Right atrium auricular region (tissue), 2 donors: ENCODE results near the gene AZI2. TPM values are rescaled to one million over a fixed set of nuclear protein-coding genes. Genes with fewer than 3 reads are reported as not detected.

Experiments used
- DNase-seq: peaks from one replicate; pipeline ENCODE4 v3.0.0-alpha.2; 2019; ENCODE audit warnings: low spot score
- H3K27ac ChIP-seq, 2 donors: fragments of 200-600 bp; sonication (generic); 1 replicate in 1 of 2; 2 replicates in 1 of 2; pipeline ENCODE4 v1.5.1; 2016 to 2019
- H3K27me3 ChIP-seq, 2 donors: fragments of 200-600 bp; sonication (generic); one replicate each; pipeline versions ENCODE4 v1.5.1 to v1.6.0; 2017 to 2019
- H3K36me3 ChIP-seq: fragments of 200-600 bp; sonication (generic); one replicate; pipeline ENCODE4 v1.5.1; 2016
- H3K4me1 ChIP-seq, 2 donors: fragments of 200-600 bp; sonication (generic); one replicate each; pipeline versions ENCODE4 v1.5.1 to v1.6.0; 2017 to 2019
- H3K4me3 ChIP-seq, 2 donors: fragments of 200-600 bp; sonication (generic); 1 replicate in 1 of 2; 2 replicates in 1 of 2; pipeline ENCODE4 v1.5.1; 2017 to 2019; ENCODE audit warnings: mild to moderate bottlenecking in 1 of 2, moderate library complexity in 1 of 2
- H3K9me3 ChIP-seq, 2 donors: fragments of 200-600 bp; sonication (generic); one replicate each; pipeline ENCODE4 v1.5.1; 2019
- total RNA-seq, 2 donors: library from RNA; depleted of rRNA; stranded (reverse); fragments of >200 nt; gene quantifications; one replicate each; pipeline ENCODE4 v1.1.0, GENCODE V29; 2016
- TF ChIP-seq, protein P1 (sequence below), 2 donors: fragments of 200-600 bp; sonication (generic); IDR thresholded peaks; one replicate each; pipeline ENCODE4 v1.5.1; 2019; ENCODE audit warnings: antibody characterized with exemption in 2 of 2

AZI2 gene, protein sequence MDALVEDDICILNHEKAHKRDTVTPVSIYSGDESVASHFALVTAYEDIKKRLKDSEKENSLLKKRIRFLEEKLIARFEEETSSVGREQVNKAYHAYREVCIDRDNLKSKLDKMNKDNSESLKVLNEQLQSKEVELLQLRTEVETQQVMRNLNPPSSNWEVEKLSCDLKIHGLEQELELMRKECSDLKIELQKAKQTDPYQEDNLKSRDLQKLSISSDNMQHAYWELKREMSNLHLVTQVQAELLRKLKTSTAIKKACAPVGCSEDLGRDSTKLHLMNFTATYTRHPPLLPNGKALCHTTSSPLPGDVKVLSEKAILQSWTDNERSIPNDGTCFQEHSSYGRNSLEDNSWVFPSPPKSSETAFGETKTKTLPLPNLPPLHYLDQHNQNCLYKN
- total RNA-seq, result 10 to 100 TPM; 21.8 to 49.2 TPM

DNA sequence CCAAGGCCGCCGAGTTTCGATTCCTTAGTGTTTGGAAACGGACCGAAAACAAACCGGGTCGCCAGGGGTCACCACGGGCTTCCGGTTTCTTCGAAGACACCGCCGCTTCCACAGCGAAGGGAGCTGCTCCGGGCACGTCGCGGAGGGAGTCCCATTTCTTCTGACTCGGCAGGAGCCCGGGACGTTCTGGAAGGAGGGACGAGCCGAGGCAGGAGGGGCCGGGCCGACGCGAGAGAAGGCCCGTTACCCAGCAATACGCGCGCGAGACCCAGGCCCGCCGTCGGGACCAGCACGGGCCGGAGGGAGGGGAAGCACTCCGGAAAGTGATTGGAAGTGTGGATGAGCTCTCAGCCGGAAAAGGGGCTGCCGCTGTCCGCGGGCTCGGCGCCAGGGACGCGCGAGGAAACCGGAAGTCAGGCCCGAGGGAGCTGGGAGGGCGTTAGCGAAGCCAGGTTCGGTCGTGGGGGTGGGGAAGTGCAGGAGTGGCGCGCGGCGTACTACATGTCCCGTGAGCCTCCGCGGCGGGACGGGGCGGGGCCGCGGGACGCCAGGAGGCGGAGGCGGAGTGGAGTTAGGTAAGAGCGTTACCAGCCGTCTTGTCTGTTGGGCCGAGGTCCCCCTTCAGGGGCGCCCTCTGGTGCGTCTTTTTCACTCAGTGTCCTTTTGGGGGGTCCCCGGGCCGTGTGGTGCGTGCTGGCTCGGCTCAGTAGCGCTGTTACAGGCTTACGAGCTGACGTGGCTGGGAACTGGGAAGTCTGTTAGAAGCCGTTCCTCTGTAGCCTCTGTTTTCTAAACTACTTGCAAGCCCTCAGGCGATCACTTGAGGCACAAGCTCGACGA, at the start of gene AZI2, which contains the start of gene ZCWPW2:
Gene AZI2, minus strand, starts transcription at position 196 of the 840 bp plus-strand sequence. CDS start 8,207 bp downstream, outside the sequence.
Gene ZCWPW2, plus strand, starts transcription at position 93 of the 840 bp plus-strand sequence. CDS start 64,348 bp downstream, outside the sequence.
- Histone ChIP-seq H3K9me3 (peaks cover 0 to 7% of the 10 kb centered on the region in 2 donors), H3K36me3 (peaks cover 8% of the 10 kb centered on the region), H3K4me1 (peaks cover 0 to 56% of the 10 kb centered on the region in 2 donors), H3K4me3 (peak within 1 kb of the TSS; percentile 70 to 79), H3K27me3 (no peaks in the 10 kb centered on the region), H3K27ac (peak within 1 kb of the TSS; percentile 98)
- peak; percentile 95 for DNase-seq
- TF ChIP-seq, protein P1, sequence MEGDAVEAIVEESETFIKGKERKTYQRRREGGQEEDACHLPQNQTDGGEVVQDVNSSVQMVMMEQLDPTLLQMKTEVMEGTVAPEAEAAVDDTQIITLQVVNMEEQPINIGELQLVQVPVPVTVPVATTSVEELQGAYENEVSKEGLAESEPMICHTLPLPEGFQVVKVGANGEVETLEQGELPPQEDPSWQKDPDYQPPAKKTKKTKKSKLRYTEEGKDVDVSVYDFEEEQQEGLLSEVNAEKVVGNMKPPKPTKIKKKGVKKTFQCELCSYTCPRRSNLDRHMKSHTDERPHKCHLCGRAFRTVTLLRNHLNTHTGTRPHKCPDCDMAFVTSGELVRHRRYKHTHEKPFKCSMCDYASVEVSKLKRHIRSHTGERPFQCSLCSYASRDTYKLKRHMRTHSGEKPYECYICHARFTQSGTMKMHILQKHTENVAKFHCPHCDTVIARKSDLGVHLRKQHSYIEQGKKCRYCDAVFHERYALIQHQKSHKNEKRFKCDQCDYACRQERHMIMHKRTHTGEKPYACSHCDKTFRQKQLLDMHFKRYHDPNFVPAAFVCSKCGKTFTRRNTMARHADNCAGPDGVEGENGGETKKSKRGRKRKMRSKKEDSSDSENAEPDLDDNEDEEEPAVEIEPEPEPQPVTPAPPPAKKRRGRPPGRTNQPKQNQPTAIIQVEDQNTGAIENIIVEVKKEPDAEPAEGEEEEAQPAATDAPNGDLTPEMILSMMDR (IDR thresholded peaks at IDR 0.05), result peak in 1 of 2 donors; percentile 35

DNA sequence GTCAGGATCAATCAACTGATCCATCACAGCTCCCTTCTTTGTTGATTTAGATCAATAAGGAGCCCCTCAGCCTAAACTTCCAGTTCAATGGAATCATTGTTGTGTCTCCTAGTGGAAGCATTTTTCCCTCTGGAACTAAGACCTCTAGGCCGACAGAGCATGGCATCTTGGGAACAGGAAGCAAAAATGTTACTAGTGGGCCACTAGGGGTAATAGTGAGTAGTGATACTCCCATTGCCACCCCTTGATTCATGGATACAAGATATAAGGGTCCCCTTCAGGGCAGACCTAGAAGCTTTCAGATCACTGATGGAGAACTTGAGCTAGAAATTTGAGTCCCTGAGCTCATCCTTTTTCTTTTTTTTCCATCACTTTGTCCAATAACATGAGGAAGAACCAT, 40.4 kb upstream of the AZI2 start:
- Histone ChIP-seq H3K27ac (no peak overlapping the region), H3K4me3 (no peak overlapping the region), H3K27me3 (no peaks in the 10 kb centered on the region), H3K9me3 (peaks cover 0 to 22% of the 10 kb centered on the region in 2 donors), H3K36me3 (no peaks in the 10 kb centered on the region), H3K4me1 (no peaks in the 10 kb centered on the region)
- DNase-seq, result no peak
- TF ChIP-seq, protein P1 (IDR thresholded peaks at IDR 0.05), result no peak

DNA sequence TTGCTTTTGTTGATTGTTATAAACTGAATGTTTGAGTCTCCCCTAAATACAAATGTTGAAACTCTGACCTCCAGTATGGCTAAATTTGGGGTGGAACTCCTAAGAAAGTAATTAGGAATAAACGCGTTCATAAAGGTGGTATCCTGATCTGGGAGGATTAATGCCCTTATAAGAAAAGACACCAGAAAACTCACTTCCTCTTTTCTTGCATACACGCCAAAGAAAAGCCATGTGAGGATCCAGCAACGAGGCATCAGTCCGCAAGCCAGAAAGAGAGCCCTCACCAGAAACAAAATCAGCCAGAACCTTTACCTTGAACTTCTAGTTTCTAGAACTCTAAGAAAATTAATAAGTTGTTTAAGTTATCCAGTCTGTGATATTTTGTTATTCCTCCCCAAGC, 37.4 kb upstream of the AZI2 start:
- Histone ChIP-seq H3K36me3 (no peaks in the 10 kb centered on the region), H3K27me3 (no peaks in the 10 kb centered on the region), H3K4me3 (no peak overlapping the region), H3K27ac (no peak overlapping the region), H3K4me1 (no peaks in the 10 kb centered on the region), H3K9me3 (no peaks in the 10 kb centered on the region)
- TF ChIP-seq, protein P1 (IDR thresholded peaks at IDR 0.05), result no peak
- DNase-seq, result no peak

DNA sequence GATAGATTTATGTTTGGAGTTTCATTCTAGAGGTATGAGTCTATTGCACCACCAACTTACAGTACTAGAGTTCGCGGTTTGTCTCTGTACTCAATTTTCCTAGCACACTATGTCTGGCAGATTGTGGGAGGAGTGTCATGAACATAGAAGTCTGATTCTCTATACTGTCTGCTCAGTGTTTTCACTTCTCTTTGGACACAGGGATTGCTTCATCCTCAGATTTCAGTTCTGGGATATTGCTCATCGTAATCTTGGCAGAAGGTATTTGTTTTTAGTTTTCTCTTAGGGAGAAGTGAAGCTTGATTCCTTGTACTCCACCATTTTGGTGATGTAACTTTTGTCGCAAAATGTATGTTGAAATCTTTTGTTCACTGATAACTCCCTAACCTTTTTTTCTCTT, 27.8 kb upstream of the AZI2 start:
- Histone ChIP-seq H3K9me3 (no peaks in the 10 kb centered on the region), H3K27ac (no peak overlapping the region)

DNA sequence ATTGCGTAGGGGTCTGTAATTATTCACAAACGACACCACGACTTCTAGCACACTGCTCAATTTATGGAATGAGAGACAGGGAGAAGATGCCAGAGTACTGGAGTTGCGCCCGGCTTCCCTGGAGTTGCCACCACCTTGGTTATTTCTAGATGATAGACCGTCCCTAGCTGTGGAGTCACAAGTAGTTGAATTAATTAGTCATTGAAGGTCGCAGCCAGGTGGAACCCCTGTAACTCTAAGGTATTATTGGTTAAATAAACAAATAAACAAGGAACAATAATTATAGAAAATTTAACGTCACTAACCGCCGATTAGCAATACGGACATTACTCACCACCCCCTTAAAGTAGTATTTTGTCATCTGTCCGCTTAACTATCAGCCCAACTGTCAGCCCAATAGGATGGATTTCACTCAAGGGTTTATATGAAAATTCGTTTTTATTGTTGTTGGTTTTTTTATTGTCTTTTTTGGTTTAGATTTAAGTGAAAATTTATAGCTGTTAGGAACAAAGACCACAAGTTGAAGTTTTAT, 911 bp upstream of the AZI2 start:
- Histone ChIP-seq H3K4me3 (peak overlapping the region; percentile 70 to 79), H3K36me3 (peaks cover 9% of the 10 kb centered on the region), H3K27me3 (no peaks in the 10 kb centered on the region), H3K9me3 (peaks cover 0 to 9% of the 10 kb centered on the region in 2 donors), H3K4me1 (peaks cover 0 to 49% of the 10 kb centered on the region in 2 donors), H3K27ac (peak overlapping the region; percentile 98)
- no peak for DNase-seq
- TF ChIP-seq, protein P1 (IDR thresholded peaks at IDR 0.05), result peak in 1 of 2 donors; percentile 4

More for the DNA sequence above, 27.8 kb upstream of the AZI2 start:
- no peaks in the 10 kb centered on the region for H3K36me3 ChIP-seq
- no peak overlapping the region for H3K4me3 ChIP-seq
- H3K27me3 ChIP-seq, result no peaks in the 10 kb centered on the region
- no peaks in the 10 kb centered on the region for H3K4me1 ChIP-seq
- TF ChIP-seq, protein P1 (IDR thresholded peaks at IDR 0.05), result no peak
- DNase-seq, result no peak
